HepG2 (cell line): ENCODE results near the gene TEKT1. TPM values are rescaled to one million over a fixed set of nuclear protein-coding genes. Genes with fewer than 3 reads are reported as not detected.

Experiments
- ASH2L ChIP-seq: fragments of 300-600, 200-600 bp; sonication (generic); IDR thresholded peaks from 2 replicates; pipeline ENCODE4 v1.7.0; 2017; ENCODE audit warnings: low read depth, mild to moderate bottlenecking, moderate library complexity, mixed read lengths, low read length; ENCODE audit not compliant: insufficient read length
- BCLAF1 ChIP-seq: fragments of 450-650 bp; IDR thresholded peaks from 2 replicates; pipeline ENCODE4 v1.6.1; 2017; ENCODE audit warnings: mild to moderate bottlenecking
- CCDC6 ChIP-seq: sonication (generic); formaldehyde crosslinking; IDR thresholded peaks from 2 replicates; pipeline ENCODE4 v1.8.1; 2022; ENCODE audit warnings: mild to moderate bottlenecking, missing genetic modification reagents, moderate library complexity
- CREB1 ChIP-seq, 2 experiments: fragments of 450-650 bp in 1 of 2; IDR thresholded peaks; 2 replicates each; pipeline ENCODE4 v1.6.1; 2016 to 2017; ENCODE audit warnings: control low read depth in 1 of 2, mild to moderate bottlenecking in 1 of 2, missing compliant biosample characterization in 1 of 2, missing genetic modification characterization in 1 of 2
- KLF6 ChIP-seq: IDR thresholded peaks from 2 replicates; pipeline ENCODE4 v1.8.0; 2016; ENCODE audit warnings: missing biosample characterization, missing genetic modification reagents
- NR2F6 ChIP-seq, 2 experiments: IDR thresholded peaks; 2 replicates each; pipeline ENCODE4 v1.6.1; 2016; ENCODE audit warnings: antibody characterized with exemption in 1 of 2, mild to moderate bottlenecking in 1 of 2
- PRDM10 ChIP-seq: sonication (generic); formaldehyde crosslinking; IDR thresholded peaks from 2 replicates; pipeline ENCODE4 v1.4.0; 2020; ENCODE audit warnings: low read depth, missing genetic modification reagents
- RFX3 ChIP-seq: IDR thresholded peaks from 2 replicates; pipeline ENCODE4 v1.6.1; 2016; ENCODE audit warnings: missing biosample characterization, missing genetic modification reagents
- SRF ChIP-seq: IDR thresholded peaks from 2 replicates; pipeline ENCODE4 v1.6.1; 2011; ENCODE audit warnings: mild to moderate bottlenecking, low read depth, low read length, moderate library complexity
- ZBTB20 ChIP-seq: sonication (generic); formaldehyde crosslinking; IDR thresholded peaks from 2 replicates; pipeline ENCODE4 v1.8.1; 2023; ENCODE audit warnings: missing genetic modification reagents, low read depth, mild to moderate bottlenecking, borderline replicate concordance
- ZNF503 ChIP-seq: sonication (generic); formaldehyde crosslinking; IDR thresholded peaks from 2 replicates; pipeline ENCODE4 v1.4.0; 2020; ENCODE audit warnings: missing genetic modification reagents
- ZNF530 ChIP-seq: sonication (generic); formaldehyde crosslinking; IDR thresholded peaks from 2 replicates; pipeline ENCODE4 v1.5.0; 2020; ENCODE audit warnings: low read depth, mild to moderate bottlenecking, missing genetic modification reagents
- ZNF615 ChIP-seq: sonication (generic); formaldehyde crosslinking; IDR thresholded peaks from 2 replicates; pipeline ENCODE4 v1.5.0; 2020; ENCODE audit warnings: mild to moderate bottlenecking, missing genetic modification reagents, borderline replicate concordance
- ZNF619 ChIP-seq: sonication (generic); formaldehyde crosslinking; IDR thresholded peaks from 2 replicates; pipeline ENCODE4 v1.4.0; 2020; ENCODE audit warnings: mild to moderate bottlenecking, missing genetic modification reagents
- ZNF687 ChIP-seq: sonication (generic); formaldehyde crosslinking; IDR thresholded peaks from 2 replicates; pipeline ENCODE4 v1.5.1; 2020; ENCODE audit warnings: mild to moderate bottlenecking, missing genetic modification reagents, moderate library complexity
- polyA plus RNA-seq, 8 experiments: library from polyadenylated mRNA; depleted of rRNA in 3 of 8; stranded (reverse) in 7 of 8; unstranded in 1 of 8; fragments of >200 nt; fragmentation: Illumina TruSeq in 4 of 8; extraction: Trizol in 4 of 8; gene quantifications; 2 replicates each; pipeline versions ENCODE4 v1.2.1 to v1.2.3, GENCODE V29; 2011 to 2016; ENCODE audit warnings: low read depth in 4 of 8, missing spikeins in 1 of 8, mixed read lengths in 1 of 8; ENCODE audit not compliant: insufficient read depth in 1 of 8
- total RNA-seq, 5 experiments: library from RNA; depleted of rRNA; stranded (reverse); fragments of >200 nt; fragmentation: Illumina TruSeq; extraction: Trizol; gene quantifications; 2 replicates each; pipeline ENCODE4 v1.2.3, GENCODE V29; 2016; ENCODE audit warnings: low read depth in 1 of 5

The TEKT1 gene
- total and polyA plus RNA-seq, 2 of the 13 experiments (the other 11 are each of a cell fraction or from before 2014, with no cell fraction given) = not detected

- TF ChIP-seq ZNF687 (CRISPR knock-in tag) (no peak), ZNF530 (no peak), RFX3 (CRISPR knock-in tag) (no peak), ZNF619 (CRISPR knock-in tag) (no peak), ZNF503 (CRISPR knock-in tag) (no peak), KLF6 (CRISPR knock-in tag) (peak; percentile 71; the same call in 1 of the 2 replicates), NR2F6 (IDR thresholded peaks at IDR 0.05) (no peak), NR2F6 (CRISPR knock-in tag; IDR thresholded peaks at IDR 0.05) (0 out of 2 replicates have a peak, but pooled peaks have one; percentile 34), ASH2L (peak; percentile 29), PRDM10 (no peak), CCDC6 (CRISPR knock-in tag) (no peak), CREB1 (IDR thresholded peaks at IDR 0.05) (0 out of 2 replicates have a peak, but pooled peaks have one; percentile 13), CREB1 (CRISPR knock-in tag; IDR thresholded peaks at IDR 0.05) (peak; percentile 26), BCLAF1 (no peak), ZNF615 (no peak), SRF (no peak), ZBTB20 (CRISPR knock-in tag) (0 out of 2 replicates have a peak, but pooled peaks have one; percentile 43)
Observed at GRCh38 chr17:6752068-6752909, 79.2 kb downstream of the TEKT1 start (continued).
